H1 (cell line): ENCODE data around the gene PRKCH. TPM values are rescaled to one million over a fixed set of nuclear protein-coding genes. Genes with fewer than 3 reads are reported as not detected.

ENCODE experiments used
- ASH2L ChIP-seq: fragments of 200-600, 300-600 bp; sonication (generic); IDR thresholded peaks from one replicate; pipeline ENCODE4 v1.7.1; 2017; ENCODE audit warnings: low read length
- ATF3 ChIP-seq: IDR thresholded peaks from 2 replicates; pipeline ENCODE4 v1.6.1; 2011; ENCODE audit warnings: low read depth, mild to moderate bottlenecking, low read length; ENCODE audit not compliant: insufficient read depth
- BACH1 ChIP-seq: IDR thresholded peaks from 2 replicates; pipeline ENCODE4 v1.6.1; 2012; ENCODE audit warnings: low read length, improper control_type of control experiment
- EZH2 ChIP-seq: fragments of 200-600 bp; sonication (generic); IDR thresholded peaks from 2 replicates; pipeline ENCODE4 v1.7.1; 2012; ENCODE audit warnings: low read depth, mild to moderate bottlenecking, moderate library complexity, low read length, inconsistent platforms; ENCODE audit not compliant: severe bottlenecking
- polyA plus RNA-seq, 7 experiments: library from polyadenylated mRNA; depleted of rRNA in 3 of 7; stranded (reverse) in 5 of 7; unstranded in 2 of 7; fragments of >200 nt in 5 of 7; fragments of 200-250 nt in 2 of 7; gene quantifications; 1 replicate in 5 of 7; 2 replicates in 1 of 7; 4 replicates in 1 of 7; pipeline versions ENCODE4 v1.2.1 to v1.2.3, GENCODE V29; 2011 to 2013; ENCODE audit warnings: missing spikeins in 2 of 7, mixed read lengths in 2 of 7
- total RNA-seq: library from RNA; stranded (reverse); fragmentation: NEBNext Ultra II Directional; extraction: Animal tissue kit (Norgen Biotek cat#: 25700); gene quantifications from 2 replicates; pipeline ENCODE4 v1.2.1, GENCODE V29; 2021

Gene PRKCH
- total and polyA plus RNA-seq, 2 of the 8 experiments (the other 6 are each of a cell fraction or from before 2014, with no cell fraction given), result 6.4 to 7.0 TPM

DNA sequence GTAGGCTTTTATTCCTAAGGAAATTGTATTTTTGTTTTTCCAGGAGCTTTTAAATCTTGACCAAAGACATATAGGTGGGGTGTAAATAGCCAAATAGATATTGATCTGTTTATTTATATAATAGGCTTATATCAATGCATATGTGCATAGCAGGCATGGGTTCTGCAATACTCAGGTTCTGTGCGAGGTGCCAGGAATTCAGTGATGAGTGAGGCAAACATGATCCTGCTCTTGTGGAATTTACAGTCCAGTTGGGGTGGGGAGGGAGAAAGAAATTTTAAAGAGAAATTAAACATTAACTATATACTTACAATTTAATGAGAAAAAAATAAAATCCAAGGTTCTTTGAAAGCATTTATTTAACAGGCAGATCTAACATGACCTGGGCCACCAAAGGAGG lies 213.7 kb downstream of the PRKCH start (continued):
- no peak for TF ChIP-seq ATF3
- no peak for TF ChIP-seq ASH2L
- TF ChIP-seq EZH2, result no peak
- no peak for TF ChIP-seq BACH1
